HG02870 (cell line): ENCODE data around the gene NAA50.

ENCODE experiments used
- ATAC-seq: cut with Tn5 transposase; IDR thresholded peaks from one replicate; pipeline ENCODE4 v1.9.1; 2021; ENCODE audit warnings: mild to moderate bottlenecking, moderate library complexity; ENCODE audit not compliant: unreplicated experiment

Gene NAA50

GRCh38 chr3:113743006-113743630 is 2.9 kb downstream of the NAA50 start:
- ATAC-seq: no peak

GRCh38 chr3:113741620-113742019 is 4.4 kb downstream of the NAA50 start:
- no peak for ATAC-seq

- no peak for ATAC-seq
Observed at GRCh38 chr3:113741086-113741485, 5.0 kb downstream of the NAA50 start.

GRCh38 chr3:113736548-113737089 is 9.4 kb downstream of the NAA50 start:
- ATAC-seq: peak; percentile 75

GRCh38 chr3:113731694-113732093 is 14.4 kb downstream of the NAA50 start:
- no peak for ATAC-seq

- ATAC-seq: no peak
Observed at GRCh38 chr3:113730550-113730949, 15.5 kb downstream of the NAA50 start.

GRCh38 chr3:113728661-113729060 is 17.4 kb downstream of the NAA50 start:
- no peak for ATAC-seq

- ATAC-seq: no peak
Observed at GRCh38 chr3:113721636-113722035, 24.4 kb downstream of the NAA50 start.

- ATAC-seq: no peak
Observed at GRCh38 chr3:113719758-113720157, 26.3 kb downstream of the NAA50 start.

GRCh38 chr3:113719294-113719693 is 26.8 kb downstream of the NAA50 start:
- no peak for ATAC-seq

GRCh38 chr3:113717818-113718217 is 28.2 kb downstream of the NAA50 start:
- no peak for ATAC-seq

- no peak for ATAC-seq
Observed at GRCh38 chr3:113717308-113717707, 28.7 kb downstream of the NAA50 start.

GRCh38 chr3:113714702-113715101 is 31.3 kb downstream of the NAA50 start:
- ATAC-seq: no peak

- ATAC-seq: no peak
Observed at GRCh38 chr3:113712129-113712528, 33.9 kb downstream of the NAA50 start.

GRCh38 chr3:113707835-113708234 is 38.2 kb downstream of the NAA50 start:
- ATAC-seq: no peak

GRCh38 chr3:113698956-113699355 is 47.1 kb downstream of the NAA50 start:
- ATAC-seq: no peak

- ATAC-seq: no peak
Observed at GRCh38 chr3:113698213-113698742, 47.8 kb downstream of the NAA50 start.

- no peak for ATAC-seq
Observed at GRCh38 chr3:113697500-113698090, 48.5 kb downstream of the NAA50 start.

- ATAC-seq: peak; percentile 92
Observed at GRCh38 chr3:113696658-113697499, 49.2 kb downstream of the NAA50 start.

- ATAC-seq: peak; percentile 60
Observed at GRCh38 chr3:113695786-113696645, 50.0 kb downstream of the NAA50 start, which contains the start of gene USF3. Gene USF3 (minus strand): TSS chr3:113696642. CDS start chr3:113674878, 21,764 bp downstream.
